ENCODE data around the gene PACRG. TPM values are rescaled to one million over a fixed set of nuclear protein-coding genes. Genes with fewer than 3 reads are reported as not detected.

PACRG gene
- polyA plus RNA-seq, 1 of the 3 experiments (the other 2 are of a cell fraction), result 0.56 TPM

GRCh38 chr6:162907876-162908481 is 180.2 kb downstream of the PACRG start:
- WGBS (ENCODE audit: low lambda C conversion rate), result 58% methylated on average over 2 of the region's 2 CpGs
- H3K9ac ChIP-seq, result no peak overlapping the region
- H3K36me3 ChIP-seq (replicated peaks in 1 of 2; ENCODE audit: control insufficient read depth in 1 of 2, insufficient read depth in 2 of 2, low read length in 1 of 2), result no peaks in the 10 kb centered on the region
- no peaks in the 10 kb centered on the region for H3F3A ChIP-seq (replicated peaks; ENCODE audit: insufficient read depth)
- 0 out of 2 replicates have a peak, but pooled peaks cover 5% of the 10 kb centered on the region for H3K27me3 ChIP-seq (ENCODE audit: insufficient read depth)
- POLR2A ChIA-PET, result no interaction called here
- TF ChIP-seq EZH2phosphoT487 (IDR thresholded peaks at IDR 0.05; ENCODE audit: borderline replicate concordance, low read depth) (no peak), CTCF (IDR thresholded peaks at IDR 0.05) (peak; percentile 60), RAD21 (IDR thresholded peaks at IDR 0.05; ENCODE audit: low read length) (peak; percentile 30; the same call in 1 of the 2 replicates)
- H3K4me1 ChIP-seq (ENCODE audit: control insufficient read depth in 1 of 2, insufficient read depth in 2 of 2, low read depth in 1 of 2, low read length in 1 of 2), result no peaks in the 10 kb centered on the region
- DNase-seq, result no peak
- H3K9me2 ChIP-seq, result no peaks in the 10 kb centered on the region
- H3K4me2 ChIP-seq, result no peak overlapping the region
- no peak overlapping the region for H3K27ac ChIP-seq (ENCODE audit: low read depth in 2 of 2, low read length in 1 of 2)
- H2AFZ ChIP-seq (ENCODE audit: low read depth), result no peak overlapping the region
- no peaks in the 10 kb centered on the region for H3K79me2 ChIP-seq (ENCODE audit: insufficient read depth)
- H3K4me3 ChIP-seq (ENCODE audit: low read depth in 2 of 2, low read length in 1 of 2), result no peak overlapping the region; a peak in 1 of 4 replicates
- H4K20me1 ChIP-seq (ENCODE audit: insufficient read depth), result no peaks in the 10 kb centered on the region
- H3K9me3 ChIP-seq, result no peaks in the 10 kb centered on the region
- CTCF ChIA-PET, result interaction anchor here (0.7 to 1.2 kb wide), 3 partner anchors 9 to 19 kb away, joined by 3 to 4 read pairs (median 3); no protein-coding TSS in a partner anchor

GRCh38 chr6:162913206-162913605 is 185.4 kb downstream of the PACRG start:
- no peak overlapping the region for H2AFZ ChIP-seq (ENCODE audit: low read depth)
- H3K4me1 ChIP-seq (ENCODE audit: control insufficient read depth in 1 of 2, insufficient read depth in 2 of 2, low read depth in 1 of 2, low read length in 1 of 2), result peaks cover 0 to 8% of the 10 kb centered on the region in 2 experiments; a peak in 3 of 4 replicates
- no peaks in the 10 kb centered on the region for H4K20me1 ChIP-seq (ENCODE audit: insufficient read depth)
- H3K9me2 ChIP-seq, result no peaks in the 10 kb centered on the region
- no peak overlapping the region for H3K9ac ChIP-seq
- no peak for TF ChIP-seq POLR2AphosphoS5 (IDR thresholded peaks at IDR 0.05; ENCODE audit: low read depth, low read length)
- no peak for TF ChIP-seq REST (IDR thresholded peaks at IDR 0.05; ENCODE audit: low read depth, low read length)
- TF ChIP-seq CHD2 (IDR thresholded peaks at IDR 0.05; ENCODE audit: low read length, partially characterized antibody), result no peak
- TF ChIP-seq SMC3 (IDR thresholded peaks at IDR 0.05; ENCODE audit: low read depth, low read length), result no peak
- CTCF ChIA-PET, result no interaction called here
- peaks cover 5% of the 10 kb centered on the region for H3F3A ChIP-seq (replicated peaks; ENCODE audit: insufficient read depth)
- H3K36me3 ChIP-seq (replicated peaks in 1 of 2; ENCODE audit: control insufficient read depth in 1 of 2, insufficient read depth in 2 of 2, low read length in 1 of 2), result no peaks in the 10 kb centered on the region
- 79% methylated on average over 5 of the region's 5 CpGs for WGBS (ENCODE audit: low lambda C conversion rate)
- no peak overlapping the region for H3K4me2 ChIP-seq
- H3K4me3 ChIP-seq (ENCODE audit: low read depth in 2 of 2, low read length in 1 of 2), result no peak overlapping the region
- H3K9me3 ChIP-seq, result no peaks in the 10 kb centered on the region
- no peaks in the 10 kb centered on the region for H3K27me3 ChIP-seq (ENCODE audit: insufficient read depth)
- H3K79me2 ChIP-seq (ENCODE audit: insufficient read depth), result no peaks in the 10 kb centered on the region
- POLR2A ChIA-PET, result no interaction called here
- no peak overlapping the region for H3K27ac ChIP-seq (ENCODE audit: low read depth in 2 of 2, low read length in 1 of 2)
- DNase-seq, result no peak
